GM18951 (cell line): ENCODE measurements around the gene C17orf113.
"Not testable (repeated sequence)": the region's sequence is repeated elsewhere in the genome, so short reads cannot be mapped to it uniquely, and the experiment has no call there.

Experiments used
- POLR2A ChIP-seq: IDR thresholded peaks from 4 replicates; pipeline ENCODE4 v1.6.1; 2011; ENCODE audit warnings: mild to moderate bottlenecking; ENCODE audit not compliant: insufficient read length, insufficient read depth; ENCODE audit errors: extremely low read depth
- in situ Hi-C: fragments of 300-500 bp; cut with MboI; formaldehyde crosslinking; loops from one replicate; pipeline ENCODE4 v1.12.0; 2022; ENCODE audit warnings: low sequenced_read_pairs, mixed read lengths, inconsistent platforms; ENCODE audit not compliant: unreplicated experiment

Gene C17orf113

DNA sequence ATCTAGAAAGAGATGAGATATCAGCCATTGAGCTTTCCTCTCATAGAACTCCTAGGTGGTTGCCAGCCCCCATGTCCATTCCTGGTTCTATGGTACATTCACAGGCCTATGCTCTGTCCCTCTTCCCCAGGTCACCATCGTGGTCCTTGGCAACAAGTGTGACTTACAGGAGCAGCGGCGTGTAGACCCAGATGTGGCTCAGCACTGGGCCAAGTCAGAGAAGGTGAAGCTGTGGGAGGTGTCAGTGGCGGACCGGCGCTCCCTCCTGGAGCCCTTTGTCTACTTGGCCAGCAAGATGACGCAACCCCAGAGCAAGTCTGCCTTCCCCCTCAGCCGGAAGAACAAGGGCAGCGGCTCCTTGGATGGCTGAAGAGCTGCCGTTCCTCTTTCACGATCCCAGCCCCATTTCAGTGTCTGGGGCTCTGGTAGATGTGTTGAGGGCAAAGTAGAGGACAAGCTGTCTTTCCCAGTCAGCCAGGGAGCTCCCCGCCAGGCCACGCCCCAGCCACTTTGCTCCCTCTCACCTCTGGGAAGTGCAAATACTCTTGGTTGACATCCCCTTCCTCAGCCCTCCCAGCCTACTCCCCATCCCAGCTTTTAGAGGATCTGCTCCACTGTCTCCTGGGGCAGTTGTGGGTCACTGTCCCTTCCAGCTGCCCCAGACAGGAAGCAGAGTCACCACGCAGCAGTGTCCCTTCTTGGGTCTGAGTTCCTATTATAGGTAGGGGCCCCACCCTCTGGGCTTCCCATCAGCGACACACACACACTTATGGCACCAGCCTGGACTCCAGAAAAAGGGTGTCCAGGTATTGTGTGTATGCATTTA is 26.7 kb downstream of the C17orf113 start:
- TF ChIP-seq POLR2A = no peak
- in situ Hi-C loops = loop anchor here (10.0 kb wide), 1 partner anchor 91 kb away; the partner anchor contains the start of gene DHX58

DNA sequence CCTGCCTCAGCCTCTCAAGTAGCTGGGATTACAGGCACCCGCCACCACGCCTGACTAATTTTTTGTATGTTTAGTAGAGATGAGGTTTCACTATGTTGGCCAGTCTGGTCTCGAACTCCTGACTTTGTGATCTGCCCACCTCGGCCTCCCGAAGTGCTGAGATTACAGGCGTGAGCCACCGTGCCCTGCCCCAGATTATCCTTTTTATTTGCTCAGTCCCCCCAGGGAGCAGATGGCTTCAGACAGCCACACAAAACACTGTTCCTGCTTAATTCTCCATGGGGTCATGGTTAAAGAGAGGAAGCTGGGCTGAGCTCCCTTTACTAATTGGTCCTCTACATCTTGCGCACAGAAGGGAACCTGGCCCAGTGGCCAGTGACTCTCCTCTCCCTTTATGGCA is 29.6 kb downstream of the C17orf113 start:
- in situ Hi-C loops = loop anchor here (10.0 kb wide), 1 partner anchor 94 kb away; the partner anchor contains the start of gene DHX58

DNA sequence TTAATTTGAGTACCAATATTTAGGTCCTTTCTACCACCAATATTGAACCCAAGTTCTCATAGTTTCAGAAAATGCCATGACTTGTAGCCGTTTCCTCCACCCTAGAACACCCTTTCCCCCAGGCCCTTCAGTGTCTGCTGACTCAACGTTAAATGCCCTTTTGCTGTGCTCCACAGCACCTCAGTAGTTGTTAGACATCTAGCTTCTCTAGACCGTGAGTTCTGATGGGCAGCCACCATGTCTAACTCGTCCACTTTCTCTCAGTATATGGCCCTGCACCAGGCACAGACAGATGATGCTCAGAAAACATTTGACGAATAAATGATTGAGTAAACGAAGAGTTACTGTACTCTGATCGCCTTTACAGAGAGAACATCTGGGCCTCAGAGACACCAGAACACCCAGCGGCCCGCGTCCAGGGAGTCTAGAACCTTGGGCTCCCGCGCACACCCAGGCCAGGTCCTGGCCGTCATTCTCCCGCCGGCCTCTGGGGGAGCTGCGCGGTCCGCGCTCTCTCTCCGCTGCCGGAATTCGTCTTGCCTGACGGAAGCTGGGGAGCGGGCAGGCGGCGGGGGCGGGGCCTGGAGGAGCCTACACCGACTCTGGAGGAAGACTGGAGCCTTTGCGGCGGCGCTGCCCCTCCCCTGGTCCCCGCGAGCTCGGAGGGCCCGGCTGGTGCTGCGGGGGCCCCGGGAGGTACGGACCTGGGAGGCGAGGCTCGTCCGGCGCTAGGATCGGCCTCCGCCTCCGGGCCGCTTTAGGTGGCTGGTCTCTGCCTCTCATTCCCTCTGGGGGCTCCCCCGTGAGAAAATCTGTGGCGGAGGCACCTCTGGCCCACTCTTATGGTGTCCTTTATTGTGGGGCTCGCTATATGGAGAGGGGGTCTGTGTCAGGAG is 30.6 kb downstream of the C17orf113 start, which contains the start of gene NKIRAS2:
Gene NKIRAS2, plus strand, starts transcription at position 582 of the 896 bp plus-strand sequence. CDS start 1,488 bp downstream, outside the sequence.
- in situ Hi-C loops = loop anchor here (10.0 kb wide), 1 partner anchor 95 kb away; the partner anchor contains the start of gene DHX58
- peak; percentile 92 for TF ChIP-seq POLR2A

DNA sequence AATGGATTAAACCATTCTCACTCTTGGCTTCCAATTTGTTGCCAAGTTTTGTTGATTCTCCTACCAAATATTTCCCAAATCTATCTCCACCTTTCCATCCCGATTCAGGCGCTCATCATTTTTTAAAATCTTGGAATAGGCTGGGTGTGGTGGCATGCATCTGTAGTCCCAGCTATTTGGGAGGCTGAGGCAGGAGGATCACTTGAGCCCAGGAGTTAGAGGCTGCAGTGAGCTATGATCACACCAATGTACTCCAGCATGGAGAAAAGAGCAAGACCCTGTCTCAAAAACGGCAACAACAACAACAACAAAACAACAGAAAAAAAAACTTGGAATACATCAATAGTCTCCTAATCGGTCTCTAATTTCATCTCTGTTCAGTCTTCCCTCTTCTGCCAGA is 31.4 kb downstream of the C17orf113 start:
- TF ChIP-seq POLR2A = no peak
- in situ Hi-C loops = no loop called here

DNA sequence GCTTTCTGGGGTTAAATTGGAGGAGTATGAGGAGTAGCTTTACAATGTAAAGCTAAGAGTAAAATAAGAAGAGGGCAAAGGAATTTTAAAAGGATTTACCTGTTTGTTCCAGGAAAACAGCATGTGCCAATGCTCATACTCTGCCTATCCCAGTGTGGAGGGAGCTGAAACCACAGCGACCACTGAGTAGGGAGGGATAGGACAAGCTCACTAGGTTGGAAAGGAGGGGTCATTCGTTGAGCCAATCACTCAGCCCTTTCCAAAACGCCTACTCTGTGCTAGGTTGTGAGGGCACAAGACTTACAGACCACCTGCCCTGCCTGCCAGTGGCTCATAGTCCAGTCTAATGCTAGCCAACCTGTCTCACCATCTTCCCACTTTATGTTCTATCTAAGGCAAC is 32.1 kb downstream of the C17orf113 start:
- no peak for TF ChIP-seq POLR2A
- in situ Hi-C loops = no loop called here

DNA sequence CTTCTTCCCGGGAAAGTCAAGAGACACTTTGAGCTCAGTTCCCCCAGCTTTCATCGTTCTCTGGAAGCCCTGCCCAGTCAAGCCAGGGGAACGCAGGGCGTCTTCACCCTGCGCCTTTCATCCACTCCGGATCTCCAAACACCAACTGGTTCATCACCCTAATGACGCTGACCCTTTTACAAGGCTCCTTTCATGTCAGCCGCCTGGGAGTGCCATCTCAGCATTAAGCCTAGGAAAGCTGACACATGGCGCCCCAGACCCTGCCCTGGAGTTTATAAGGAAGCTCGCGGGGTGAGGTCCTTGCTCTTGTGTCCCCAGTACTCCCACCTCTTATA is 32.6 kb downstream of the C17orf113 start:
- no peak for TF ChIP-seq POLR2A
- in situ Hi-C loops = no loop called here

DNA sequence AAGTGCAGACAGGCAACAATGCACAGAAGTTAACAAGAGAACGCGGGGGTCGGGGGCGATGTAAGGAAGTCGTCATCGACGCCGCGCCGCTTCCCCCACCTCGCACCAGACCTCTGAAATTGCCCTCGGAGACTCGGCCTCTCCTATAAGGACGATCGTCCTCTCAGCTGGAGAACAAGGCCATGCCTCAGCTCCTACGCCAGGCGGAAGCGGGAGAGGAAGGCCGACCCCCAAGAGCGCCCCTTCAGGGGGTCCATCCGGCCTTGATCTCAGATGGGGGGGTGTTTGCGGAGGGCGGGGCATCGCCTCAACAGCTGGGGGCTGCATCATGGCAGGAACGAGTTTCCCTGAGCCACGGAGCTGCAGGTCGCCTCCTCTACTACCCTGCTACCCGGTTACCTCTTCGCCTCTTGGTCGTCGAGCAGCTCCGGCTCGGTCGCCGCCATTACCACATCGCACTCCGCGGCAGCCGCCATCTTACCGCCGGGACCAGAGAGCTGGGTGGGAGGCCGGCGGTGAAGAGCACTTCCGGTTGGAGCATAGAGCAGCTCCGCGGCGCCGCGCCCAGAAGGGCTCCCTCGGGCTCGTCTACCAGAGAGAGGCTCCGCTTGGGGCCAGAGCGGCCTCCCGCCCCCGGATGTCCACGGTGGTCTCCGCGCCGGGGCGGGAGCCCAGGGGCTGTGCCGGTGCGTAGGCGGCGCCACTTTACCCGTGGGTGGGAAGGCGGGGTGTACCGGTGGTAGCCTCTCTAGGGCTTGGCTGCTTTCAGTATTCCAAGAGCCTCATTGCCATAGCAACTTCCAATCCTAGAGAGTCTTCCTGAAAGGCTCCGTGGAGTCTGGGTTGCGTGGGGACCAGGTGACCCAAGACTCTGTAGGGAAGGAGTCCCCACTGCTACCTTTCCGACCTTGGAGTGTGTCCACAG is 33.2 kb downstream of the C17orf113 start, which contains the start of gene DNAJC7:
Gene DNAJC7, minus strand, starts transcription at position 499 of the 925 bp plus-strand sequence. Its CDS starts 23 bp downstream, at position 476.
- in situ Hi-C loops = no loop called here
- peak; percentile 86 for TF ChIP-seq POLR2A

DNA sequence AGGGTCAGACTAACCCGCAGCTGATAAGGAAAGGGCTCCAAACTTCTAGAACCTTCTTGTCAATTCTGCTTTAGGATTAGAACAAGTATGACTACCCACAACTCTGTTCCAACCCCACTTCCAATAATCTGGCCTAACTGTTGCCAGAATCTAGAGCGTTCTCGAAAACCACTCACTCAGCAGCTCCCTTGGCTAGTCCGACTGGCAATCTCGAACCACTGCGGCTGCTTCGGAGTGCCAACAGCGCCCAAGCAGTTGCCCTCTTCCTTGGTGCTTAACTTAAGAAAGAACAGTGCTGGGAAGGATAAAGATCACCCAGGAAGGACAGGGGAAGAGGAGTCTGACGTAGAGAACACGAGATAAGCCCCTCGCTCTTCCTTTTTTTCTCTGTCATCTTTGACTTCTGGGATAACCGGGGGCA is 34.0 kb downstream of the C17orf113 start:
- in situ Hi-C loops = no loop called here
- TF ChIP-seq POLR2A = no peak

DNA sequence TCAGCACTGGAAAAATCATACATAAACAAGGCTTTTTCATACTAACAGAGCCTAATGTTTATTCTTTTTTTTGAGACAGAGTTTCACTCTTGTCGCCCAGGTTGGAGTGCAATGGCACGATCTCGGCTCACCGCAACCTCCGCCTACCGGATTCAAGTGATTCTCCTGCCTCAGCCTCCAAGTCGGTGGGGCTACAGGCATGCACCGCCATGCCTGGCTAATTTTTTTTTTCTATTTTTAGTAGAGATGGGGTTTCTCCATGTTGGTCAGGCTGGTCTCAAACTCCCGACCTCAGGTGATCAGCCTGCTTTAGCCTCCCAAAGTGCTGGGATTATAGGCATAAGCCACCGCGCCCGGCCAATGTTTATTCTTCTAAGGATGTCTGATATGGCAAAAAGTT is 36.7 kb downstream of the C17orf113 start:
- in situ Hi-C loops = not testable (repeated sequence)

DNA sequence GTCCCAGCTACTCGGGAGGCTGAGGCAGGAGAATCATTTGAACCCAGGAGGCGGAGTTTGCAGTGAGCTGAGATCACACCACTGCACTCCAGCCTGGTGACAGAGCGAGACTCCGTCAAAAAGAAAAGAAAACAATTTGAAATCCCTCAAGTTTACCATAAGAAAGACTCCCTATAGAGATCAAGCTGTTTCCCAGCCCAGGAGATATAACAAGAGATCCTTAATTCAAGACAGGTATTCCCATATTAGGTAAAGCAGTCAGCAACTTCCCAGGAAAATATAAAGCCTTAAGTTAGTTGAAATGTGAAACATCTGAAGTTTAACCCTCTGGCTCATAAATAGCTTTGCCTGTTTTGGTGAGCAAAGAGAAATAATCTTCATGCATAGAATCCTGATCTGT is 38.0 kb downstream of the C17orf113 start:
- in situ Hi-C loops = not testable (repeated sequence)

DNA sequence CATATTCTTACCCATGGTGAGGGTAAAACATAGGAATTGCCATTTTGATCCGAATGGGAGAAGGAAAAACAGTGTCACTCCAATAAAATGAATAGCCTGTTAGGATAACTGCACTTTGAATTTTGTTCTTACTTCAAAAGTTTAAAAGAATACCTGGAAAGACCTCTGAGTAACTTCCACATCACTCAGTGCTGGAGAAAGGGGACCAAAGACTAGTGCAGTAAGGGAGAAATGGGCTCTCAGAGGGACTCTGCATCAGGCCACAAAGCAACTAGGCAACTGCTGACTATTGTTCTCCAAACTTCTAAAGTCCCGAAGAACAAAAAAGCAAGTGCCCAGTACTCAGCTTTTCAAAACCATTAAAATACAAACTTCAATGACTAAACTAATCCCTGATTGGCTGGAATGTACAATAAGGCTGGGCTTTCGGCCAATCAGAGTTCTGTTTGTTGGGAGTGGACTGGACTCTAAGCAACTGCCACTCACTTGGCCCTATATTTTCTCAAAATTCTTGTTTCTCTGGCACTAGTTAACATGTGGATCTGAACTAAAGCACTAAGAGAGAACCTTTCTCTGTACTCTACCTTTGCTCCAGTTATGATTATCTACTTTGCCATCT is 39.4 kb downstream of the C17orf113 start:
- no peak for TF ChIP-seq POLR2A
- in situ Hi-C loops = no loop called here

DNA sequence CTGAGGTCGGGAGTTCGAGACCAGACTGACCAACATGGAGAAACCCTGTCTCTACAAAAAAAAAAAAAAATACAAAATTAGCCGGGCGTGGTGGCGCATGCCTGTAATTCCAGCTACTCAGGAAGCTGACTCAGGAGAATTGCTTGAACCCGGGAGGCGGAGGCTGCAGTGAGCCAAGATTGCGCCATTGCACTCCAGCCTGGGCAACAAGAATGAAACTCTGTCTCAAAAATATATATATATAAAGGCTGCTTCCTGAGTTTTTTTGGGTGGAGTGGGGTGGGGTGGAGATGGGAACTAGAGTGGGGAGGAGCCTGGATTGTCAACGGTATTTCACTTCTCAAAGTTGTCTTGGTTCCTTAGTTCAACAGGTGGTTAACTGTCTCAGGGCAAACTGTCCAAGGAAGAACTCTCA is 40.1 kb downstream of the C17orf113 start:
- in situ Hi-C loops = not testable (repeated sequence)

DNA sequence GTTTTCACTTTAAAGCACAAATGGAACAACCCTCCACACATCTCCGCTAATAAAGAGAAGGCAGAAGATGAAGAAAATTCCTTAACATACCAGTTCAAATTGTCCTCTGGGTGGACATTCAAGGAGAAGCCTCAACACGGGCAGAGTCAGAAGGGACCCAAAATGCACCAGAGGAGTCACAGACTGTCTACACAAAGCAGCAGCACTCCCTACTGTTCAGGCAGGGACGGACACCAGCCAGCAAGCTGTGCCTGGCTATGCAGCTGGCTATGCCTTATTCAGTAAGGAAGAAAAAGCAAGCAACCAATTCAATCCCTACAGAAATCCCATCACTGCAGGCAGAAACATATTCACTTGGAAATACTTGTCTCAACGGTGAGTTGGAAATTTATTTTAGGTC is 41.2 kb downstream of the C17orf113 start:
- in situ Hi-C loops = no loop called here
- TF ChIP-seq POLR2A = no peak
